Activated T-helper 9 cell treated with anti-CD3 and anti-CD28 coated beads, Interleukin-2, amount 50 U/mL, for 16 hours (primary cell): ENCODE measurements around the gene SLC16A1.
A peak's percentile ranks its signal among the peaks of the same experiment; 100 is the strongest.
"Not testable (repeated sequence)": the region's sequence is repeated elsewhere in the genome, so short reads cannot be mapped to it uniquely, and the experiment has no call there.

ENCODE experiments used
- DNase-seq: peaks from one replicate; pipeline ENCODE4 v3.0.0-alpha.2; 2020; ENCODE audit warnings: low read depth

Gene SLC16A1

GRCh38 chr1:112955773-112956543, at the start of gene SLC16A1:
TSS of gene SLC16A1 (minus strand) at chr1:112956196. CDS start at chr1:112929308, 26,888 bp downstream.
- DNase-seq = peak; percentile 88

DNA sequence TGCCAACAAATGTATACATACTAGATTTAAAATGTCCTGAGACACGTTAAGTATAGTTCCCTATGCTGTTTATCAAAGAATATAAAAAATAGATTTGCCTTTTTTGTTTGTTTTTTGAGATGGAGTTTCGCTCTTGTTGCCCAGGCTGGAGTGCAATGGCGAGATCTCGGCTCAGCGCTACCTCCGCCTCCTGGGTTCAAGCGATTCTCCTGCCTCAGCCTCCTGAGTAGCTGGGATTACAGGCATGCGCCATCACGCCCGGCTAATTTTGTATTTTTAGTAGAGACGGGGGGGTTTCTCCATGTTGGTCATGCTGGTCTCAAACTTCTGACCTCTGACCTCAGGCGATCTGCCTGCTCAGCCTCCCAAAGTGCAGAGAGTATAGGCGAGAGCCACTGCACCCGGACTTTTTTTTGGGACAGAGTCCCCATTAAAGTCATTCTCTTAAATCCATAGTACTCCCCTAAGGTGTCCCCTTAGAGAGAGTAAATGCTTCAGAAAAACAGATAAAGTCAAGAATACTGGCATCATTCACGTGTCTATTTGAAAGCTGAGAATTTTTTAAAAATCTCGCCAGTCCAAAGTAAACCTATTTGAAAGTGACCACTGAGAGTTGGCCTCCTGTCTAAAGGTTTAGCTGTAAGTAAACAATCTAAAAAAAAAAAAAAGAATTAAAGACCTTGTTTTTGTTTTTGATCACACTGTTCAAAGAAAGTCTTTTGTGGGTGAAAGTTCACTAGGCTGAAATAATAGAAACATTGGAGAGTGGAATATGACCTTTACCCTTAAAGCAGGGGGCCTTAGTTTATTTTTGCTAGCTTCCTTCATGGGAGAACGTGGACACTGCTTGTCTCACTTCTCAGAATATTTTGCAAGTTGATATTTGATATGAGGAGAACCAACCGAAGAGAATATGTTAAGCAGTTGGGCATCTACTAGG, 48.0 kb upstream of the SLC16A1 start:
- DNase-seq = no peak

DNA sequence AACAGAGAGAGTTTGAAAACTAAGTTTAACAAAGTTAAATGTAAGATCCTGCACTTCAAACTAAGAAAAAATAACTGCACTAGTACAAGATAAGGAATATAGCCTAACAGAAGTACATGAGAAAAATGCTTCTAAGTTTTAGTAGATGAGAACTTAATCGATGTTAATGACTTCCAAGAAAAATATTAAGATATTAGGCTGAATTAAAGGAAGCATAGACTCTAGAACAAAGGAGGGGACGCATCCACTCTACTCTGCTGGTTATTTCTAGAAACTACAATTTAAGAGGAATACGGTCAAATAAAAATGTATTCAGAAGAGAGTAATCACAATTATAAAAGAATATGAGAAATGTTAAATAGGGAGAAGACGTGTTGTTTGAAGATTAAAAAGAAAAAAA, 46.3 kb upstream of the SLC16A1 start:
- no peak for DNase-seq

DNA sequence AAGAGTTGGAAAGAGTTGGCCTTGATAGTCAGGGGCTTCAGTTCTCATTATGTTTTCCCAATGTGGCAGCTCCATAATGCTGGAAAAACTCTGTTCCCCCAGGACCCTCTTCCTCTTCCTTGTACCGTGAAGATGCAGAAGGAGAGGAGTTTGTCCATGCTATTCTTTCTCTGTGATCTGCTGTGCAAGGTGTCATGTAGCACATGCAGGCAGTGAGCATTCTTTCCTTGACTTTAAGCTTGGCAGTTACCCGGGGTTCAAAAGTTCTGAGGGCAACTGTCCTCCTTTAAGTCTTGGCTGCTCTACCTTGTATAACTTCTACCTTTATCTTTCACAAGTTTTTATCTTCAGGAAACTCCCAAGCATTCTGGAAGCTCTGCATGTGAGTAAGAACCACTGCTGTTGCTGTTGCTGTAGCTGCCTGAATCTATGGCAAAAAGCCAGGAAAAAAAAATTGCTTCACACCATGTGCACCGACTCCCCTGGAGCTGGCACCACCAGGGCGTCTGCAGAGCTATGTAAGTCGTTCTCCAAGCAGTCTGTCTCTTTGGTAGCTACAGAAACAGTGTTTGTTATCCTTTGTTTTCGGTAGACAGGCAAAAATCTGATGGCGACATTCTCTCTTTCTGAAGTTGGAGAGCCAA, 42.7 kb upstream of the SLC16A1 start:
- no peak for DNase-seq

DNA sequence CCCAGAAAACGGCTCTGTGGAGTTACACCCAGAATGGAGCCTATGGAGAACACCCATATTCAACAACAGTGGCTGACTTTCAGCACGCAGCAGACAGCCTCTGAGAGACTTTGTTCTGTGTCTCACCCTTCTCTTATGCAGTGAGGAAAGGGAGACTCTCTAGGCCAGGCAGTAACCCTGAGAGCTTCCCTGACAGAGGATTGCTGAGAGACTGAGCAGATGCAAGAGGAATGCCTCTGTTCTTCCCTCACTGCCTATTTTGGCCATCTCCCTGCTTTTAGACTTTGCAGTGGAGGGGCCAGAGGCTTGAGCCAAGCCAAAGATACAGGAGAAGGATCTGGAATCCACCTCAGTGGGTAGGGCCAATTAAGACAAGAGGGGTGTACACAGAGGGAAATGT, 41.8 kb upstream of the SLC16A1 start:
- no peak for DNase-seq

DNA sequence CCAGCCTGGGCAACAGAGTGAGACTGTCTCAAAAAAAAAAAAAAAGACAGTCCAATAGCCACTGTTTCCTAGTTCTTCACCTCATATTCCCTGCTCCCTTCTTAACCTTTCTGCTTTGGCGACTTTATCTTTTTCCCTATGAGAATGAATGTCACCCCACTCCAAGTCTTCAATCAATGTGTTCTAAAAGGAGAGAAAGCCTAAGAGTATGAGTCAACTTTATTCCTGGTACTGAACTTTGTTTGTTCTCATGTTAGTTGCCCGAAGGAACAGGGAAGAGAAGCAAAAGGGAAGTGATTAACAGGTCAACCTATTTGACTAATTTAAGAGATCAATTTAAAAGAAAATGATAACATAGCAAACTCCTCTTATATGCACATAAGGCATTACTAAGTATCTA, 39.9 kb upstream of the SLC16A1 start:
- no peak for DNase-seq

- DNase-seq = not testable (repeated sequence)
These were observed 39.0 kb upstream of the SLC16A1 start for GRCh38 chr1:112995021-112995420.

DNA sequence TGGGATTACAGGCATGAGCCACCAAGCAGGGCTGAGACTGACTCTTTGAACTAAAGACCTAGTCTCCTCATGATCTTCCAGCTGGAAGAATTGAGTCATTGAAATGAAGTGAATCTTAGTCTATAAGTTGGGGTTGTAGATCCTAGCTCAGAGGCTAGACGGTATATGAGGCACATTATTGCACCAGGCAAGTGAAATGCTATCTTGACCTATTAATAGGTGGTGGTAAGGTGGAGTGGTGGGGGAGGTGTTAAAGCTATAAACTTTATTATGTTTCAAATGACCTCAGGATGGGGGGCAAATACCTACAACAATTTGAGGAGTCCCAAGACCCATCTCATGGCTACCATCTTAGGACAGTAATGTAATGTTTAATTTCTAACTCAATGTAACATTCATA, 36.8 kb upstream of the SLC16A1 start:
- no peak for DNase-seq

DNA sequence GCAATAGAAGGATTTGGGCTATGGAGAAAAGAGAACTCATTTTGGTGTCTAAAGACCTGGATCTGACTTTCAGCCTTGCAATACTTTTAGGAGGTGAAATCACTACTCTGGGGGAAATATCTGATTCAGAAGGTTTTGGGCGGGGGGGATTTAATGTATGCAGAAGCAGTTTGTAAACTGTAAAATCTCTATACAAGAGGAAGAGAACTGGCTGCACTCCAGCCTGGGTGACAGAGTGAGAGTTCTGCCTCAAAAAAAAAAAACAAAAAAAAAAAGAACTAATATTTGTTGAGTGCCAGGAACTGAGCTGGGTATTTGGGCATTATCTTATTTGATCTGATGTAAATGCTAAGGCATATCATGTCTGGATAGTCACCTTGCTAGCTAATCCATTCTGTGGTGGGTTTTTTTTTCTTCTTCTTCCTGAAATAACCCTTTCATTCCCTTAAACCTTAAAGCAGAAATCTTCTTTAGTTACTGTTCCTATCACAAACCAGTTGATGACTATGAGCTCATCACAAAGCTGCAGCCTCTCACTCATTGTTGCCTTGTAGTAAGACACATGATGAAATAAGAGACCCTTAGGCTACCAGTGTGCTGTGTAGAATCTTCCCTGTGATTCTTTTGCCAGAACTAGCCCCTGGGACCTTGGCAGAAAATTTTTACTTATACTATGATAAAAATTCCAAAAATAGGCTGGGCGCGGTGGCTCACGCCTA, 35.6 kb upstream of the SLC16A1 start:
- DNase-seq = no peak

DNA sequence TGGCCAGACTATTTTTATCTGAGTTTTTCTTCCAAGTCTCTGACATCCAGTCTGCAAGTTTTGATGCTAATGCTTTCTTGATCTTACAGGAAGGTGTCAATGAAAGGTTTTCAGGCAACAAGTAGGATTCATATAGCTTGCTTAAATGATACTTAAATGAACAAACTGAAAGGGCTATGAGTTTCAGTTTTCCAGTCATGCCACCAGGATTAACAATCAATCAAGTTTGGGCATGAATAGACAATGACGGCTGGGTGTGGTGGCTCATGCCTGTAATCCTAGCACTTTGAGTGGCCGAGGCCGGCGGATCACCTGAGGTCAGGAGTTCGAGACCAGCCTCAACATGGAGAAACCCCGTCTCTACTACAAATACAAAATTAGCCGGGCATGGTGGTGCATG, 34.3 kb upstream of the SLC16A1 start:
- DNase-seq = no peak

DNA sequence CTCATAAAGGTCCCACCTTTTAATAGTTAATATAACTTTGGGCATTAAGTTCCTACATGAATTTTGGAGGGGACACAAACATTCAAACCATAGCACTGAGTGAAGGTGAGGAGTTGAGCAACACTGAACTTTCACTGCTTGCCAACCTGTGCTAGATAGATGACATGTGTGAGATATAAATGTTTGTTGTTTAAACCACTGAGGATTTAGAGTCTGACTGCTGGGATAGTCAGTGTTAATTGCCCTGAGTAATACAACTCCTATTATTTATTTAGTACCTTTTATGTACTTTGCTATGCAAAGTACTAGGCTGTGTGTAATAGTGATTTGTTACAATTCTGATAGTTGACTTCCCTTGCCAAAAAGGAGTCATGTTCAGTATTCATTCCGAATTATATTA, 32.4 kb upstream of the SLC16A1 start:
- no peak for DNase-seq

GRCh38 chr1:112985123-112985522, 29.1 kb upstream of the SLC16A1 start:
- DNase-seq = no peak

- DNase-seq = no peak
These were observed 27.6 kb upstream of the SLC16A1 start for GRCh38 chr1:112983537-112984131.

GRCh38 chr1:112982853-112983536, 27.0 kb upstream of the SLC16A1 start:
- no peak for DNase-seq

GRCh38 chr1:112982328-112982727, 26.3 kb upstream of the SLC16A1 start:
- no peak for DNase-seq

GRCh38 chr1:112981834-112982233, 25.8 kb upstream of the SLC16A1 start:
- DNase-seq = not testable (repeated sequence)

- no peak for DNase-seq
These were observed 25.4 kb upstream of the SLC16A1 start for GRCh38 chr1:112981426-112981825.

DNA sequence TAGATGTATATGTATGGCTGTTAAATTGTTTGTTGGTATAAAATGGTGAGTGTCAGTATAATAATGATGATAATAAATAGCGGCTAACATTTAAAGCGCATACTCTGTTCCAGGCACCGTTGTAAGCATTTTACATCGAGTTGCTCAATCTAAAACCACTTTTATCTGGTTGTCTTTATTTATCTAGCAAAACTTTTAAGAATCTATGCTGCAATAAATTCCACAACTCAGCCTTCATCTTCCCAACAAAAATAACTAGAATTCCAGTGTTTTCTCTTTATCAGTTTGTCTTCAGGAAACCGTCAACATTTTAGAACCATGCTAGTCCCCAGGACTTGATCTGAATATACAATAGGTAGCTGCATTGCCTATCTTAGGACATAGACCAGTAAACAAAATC, 19.3 kb upstream of the SLC16A1 start:
- DNase-seq = no peak

GRCh38 chr1:112974646-112975045, 18.6 kb upstream of the SLC16A1 start:
- no peak for DNase-seq

- DNase-seq = no peak
These were observed 17.8 kb upstream of the SLC16A1 start for GRCh38 chr1:112973788-112974187.

DNA sequence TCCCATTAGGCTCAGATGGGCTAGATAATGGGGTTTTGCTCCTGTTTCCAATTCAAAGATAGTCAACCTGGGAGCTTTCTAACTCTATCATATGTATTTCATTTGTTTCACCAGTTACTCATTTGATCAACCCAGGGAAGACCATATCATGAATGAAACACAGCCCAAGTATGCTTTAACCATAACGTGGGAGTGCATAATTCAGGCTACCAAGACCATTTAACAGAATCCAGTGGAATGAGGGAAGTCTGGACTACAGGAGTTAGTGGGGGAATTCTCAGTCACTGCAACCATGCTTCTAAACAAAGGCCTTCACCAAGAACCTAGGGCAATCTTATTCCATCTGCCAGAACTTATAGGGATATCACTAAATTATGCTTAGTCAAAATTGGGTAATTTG, 15.0 kb upstream of the SLC16A1 start:
- no peak for DNase-seq
